IMR-90 (cell line): ENCODE data around the gene PRR5L. TPM values are rescaled to one million over a fixed set of nuclear protein-coding genes. Genes with fewer than 3 reads are reported as not detected.

Experiments used
- ATAC-seq: fragments of 200-7000 bp; cut with Tn5 transposase; 2 replicates; pipeline ENCODE4 v1.9.1; 2020; ENCODE audit warnings: low read depth, mild to moderate bottlenecking, moderate library complexity
- BruUV-seq: library from RNA; stranded (reverse); fragments of 400-500 nt; replicated peaks from 2 replicates; lab custom pipeline; 2021; lab: Mats Ljungman, UMichigan
- CTCF ChIA-PET: fragments of 300-600 bp; formaldehyde crosslinking; extraction: SDS; loops from one replicate; lab custom pipeline; 2021; ENCODE audit warnings: antibody characterized with exemption; lab: Yijun Ruan, JAX
- POLR2A ChIA-PET: fragments of 300-600 bp; sonication (Branson Sonifier 250); formaldehyde crosslinking; loops from one replicate; lab custom pipeline; 2022; ENCODE audit warnings: antibody characterized with exemption; ENCODE audit not compliant: unreplicated experiment; lab: Charles Lee
- DNase-seq: peaks from one replicate; pipeline ENCODE4 v3.0.0; 2013
- H2AFZ ChIP-seq: replicated peaks from 2 replicates; pipeline ENCODE3; 2013; ENCODE audit warnings: low read length, mild to moderate bottlenecking; ENCODE audit not compliant: poor library complexity
- H2AK5ac ChIP-seq: 2 replicates; pipeline ENCODE4 v1.6.1; 2013; ENCODE audit warnings: low read depth, low read length, inconsistent platforms
- H2AK9ac ChIP-seq: replicated peaks from 2 replicates; pipeline ENCODE3; 2013; ENCODE audit warnings: mild to moderate bottlenecking, low read depth, low read length, moderate library complexity; ENCODE audit not compliant: poor library complexity
- H2BK120ac ChIP-seq: 2 replicates; pipeline ENCODE4 v1.6.1; 2013; ENCODE audit warnings: low read depth, low read length, inconsistent platforms
- H2BK15ac ChIP-seq: 3 replicates; pipeline ENCODE4 v1.6.1; 2013; ENCODE audit warnings: low read depth, low read length, inconsistent platforms
- H2BK20ac ChIP-seq: 2 replicates; pipeline ENCODE4 v1.6.1; 2013; ENCODE audit warnings: low read depth, mild to moderate bottlenecking, inconsistent platforms, low read length, moderate library complexity
- H2BK5ac ChIP-seq: 2 replicates; pipeline ENCODE4 v1.6.1; 2013; ENCODE audit warnings: mild to moderate bottlenecking, low read depth, low read length, inconsistent platforms; ENCODE audit not compliant: poor library complexity, severe bottlenecking
- H3K14ac ChIP-seq: replicated peaks from 2 replicates; pipeline ENCODE4 v1.6.1; 2013; ENCODE audit warnings: low read depth, low read length, inconsistent platforms
- H3K18ac ChIP-seq: 2 replicates; pipeline ENCODE4 v1.6.1; 2013; ENCODE audit warnings: low read depth, low read length, control low read depth
- H3K23ac ChIP-seq: 2 replicates; pipeline ENCODE4 v1.6.1; 2013; ENCODE audit warnings: low read depth, low read length, inconsistent platforms
- H3K27ac ChIP-seq: 2 replicates; pipeline ENCODE4 v1.5.1; 2013; ENCODE audit warnings: mild to moderate bottlenecking, control low read depth, low read length; ENCODE audit not compliant: insufficient read depth
- H3K27me3 ChIP-seq: 2 replicates; pipeline ENCODE4 v1.6.1; 2013; ENCODE audit warnings: low read length; ENCODE audit not compliant: control insufficient read depth, insufficient read depth
- H3K36me3 ChIP-seq: 2 replicates; pipeline ENCODE4 v1.6.1; 2013; ENCODE audit warnings: low read length, mixed read lengths; ENCODE audit not compliant: control insufficient read depth, insufficient read depth
- H3K4ac ChIP-seq: 2 replicates; pipeline ENCODE4 v1.6.1; 2013; ENCODE audit warnings: low read depth, low read length, inconsistent platforms
- H3K4me1 ChIP-seq: 2 replicates; pipeline ENCODE4 v1.6.1; 2013; ENCODE audit warnings: low read length, mixed read lengths; ENCODE audit not compliant: control insufficient read depth, insufficient read depth
- H3K4me2 ChIP-seq: 2 replicates; pipeline ENCODE4 v1.6.1; 2013; ENCODE audit warnings: low read depth, mild to moderate bottlenecking, control low read depth, low read length, moderate library complexity
- H3K4me3 ChIP-seq: 2 replicates; pipeline ENCODE4 v1.5.1; 2013; ENCODE audit warnings: low read depth, mild to moderate bottlenecking, control low read depth, low read length, moderate library complexity; ENCODE audit not compliant: insufficient read depth
- H3K56ac ChIP-seq: 2 replicates; pipeline ENCODE4 v1.6.1; 2013; ENCODE audit warnings: low read length, inconsistent platforms; ENCODE audit not compliant: insufficient read depth; ENCODE audit errors: extremely low read depth
- H3K79me1 ChIP-seq, 2 experiments: 2 replicates each; pipeline ENCODE4 v1.6.1; 2013; ENCODE audit warnings: low read length in 2 of 2, inconsistent platforms in 1 of 2, low read depth in 1 of 2
- H3K9ac ChIP-seq: 2 replicates; pipeline ENCODE4 v1.6.1; 2013; ENCODE audit warnings: low read depth, low read length, control low read depth
- H3K9me1 ChIP-seq: 2 replicates; pipeline ENCODE4 v1.6.1; 2013; ENCODE audit warnings: low read length, inconsistent platforms; ENCODE audit not compliant: insufficient read depth
- H3K9me3 ChIP-seq: 2 replicates; pipeline ENCODE4 v1.6.1; 2013; ENCODE audit warnings: low read length; ENCODE audit not compliant: control insufficient read depth, insufficient read depth
- H4K20me1 ChIP-seq: 2 replicates; pipeline ENCODE4 v1.6.1; 2013; ENCODE audit warnings: low read length, inconsistent platforms; ENCODE audit not compliant: insufficient read depth
- H4K5ac ChIP-seq: 2 replicates; pipeline ENCODE4 v1.6.1; 2013; ENCODE audit warnings: mild to moderate bottlenecking, low read depth, low read length, control low read depth
- H4K8ac ChIP-seq, 2 experiments: 2 replicates each; pipeline ENCODE4 v1.6.1; 2013; ENCODE audit warnings: low read depth in 2 of 2, low read length in 2 of 2, control low read depth in 1 of 2, inconsistent platforms in 1 of 2
- H4K91ac ChIP-seq: 2 replicates; pipeline ENCODE4 v1.6.1; 2013; ENCODE audit warnings: low read depth, low read length, inconsistent platforms; ENCODE audit not compliant: insufficient read depth
- BHLHE40 ChIP-seq: fragments of 150-350 bp; IDR thresholded peaks from 2 replicates; pipeline ENCODE4 v1.6.1; 2016; ENCODE audit warnings: mild to moderate bottlenecking, low read depth, low read length
- CEBPB ChIP-seq: IDR thresholded peaks from 2 replicates; pipeline ENCODE4 v1.6.1; 2012; ENCODE audit warnings: low read depth, low read length, improper control_type of control experiment
- CHD1 ChIP-seq: IDR thresholded peaks from 2 replicates; pipeline ENCODE4 v1.6.1; 2012; ENCODE audit warnings: low read depth, low read length, improper control_type of control experiment
- ELK1 ChIP-seq: fragments of 150-350 bp; IDR thresholded peaks from 2 replicates; pipeline ENCODE4 v1.6.1; 2016; ENCODE audit warnings: low read depth, mild to moderate bottlenecking, low read length, moderate library complexity, borderline replicate concordance
- FOS ChIP-seq: fragments of 150-350 bp; IDR thresholded peaks from 2 replicates; pipeline ENCODE4 v1.6.1; 2016; ENCODE audit warnings: low read depth, low read length
- MAFK ChIP-seq: IDR thresholded peaks from 2 replicates; pipeline ENCODE4 v1.6.1; 2012; ENCODE audit warnings: low read depth, low read length, improper control_type of control experiment
- MAZ ChIP-seq: IDR thresholded peaks from 2 replicates; pipeline ENCODE4 v1.6.1; 2012; ENCODE audit warnings: low read depth, mild to moderate bottlenecking, low read length, improper control_type of control experiment, moderate library complexity, borderline replicate concordance
- RCOR1 ChIP-seq: IDR thresholded peaks from 2 replicates; pipeline ENCODE4 v1.6.1; 2012; ENCODE audit warnings: mild to moderate bottlenecking, low read length, improper control_type of control experiment; ENCODE audit not compliant: insufficient replicate concordance
- RFX5 ChIP-seq: IDR thresholded peaks from 2 replicates; pipeline ENCODE4 v1.8.0; 2012; ENCODE audit warnings: low read depth, mild to moderate bottlenecking, low read length, moderate library complexity
- WGBS, 2 experiments: methylation state at CpG; one replicate each; pipeline versions ENCODE4 v1.1.5 to v1.1.7; 2013; ENCODE audit warnings: missing lambda C conversion rate in 2 of 2; ENCODE audit not compliant: insufficient read length in 1 of 2; ENCODE audit errors: extremely low coverage in 2 of 2; 5-methylcytosine and 5-hydroxymethylcytosine counted together
- dilution Hi-C: fragments of 300-500 bp; cut with HindIII; formaldehyde crosslinking; loops from one replicate; pipeline ENCODE4 v1.14.3; 2018; ENCODE audit warnings: low sequenced_read_pairs; ENCODE audit not compliant: unreplicated experiment
- in situ Hi-C: fragments of 300-500 bp; cut with MboI; formaldehyde crosslinking; loops from 3 replicates; pipeline ENCODE4 v1.14.3; 2019; ENCODE audit warnings: low sequenced_read_pairs, inconsistent platforms, mixed read lengths
- intact Hi-C: fragments of 100-400 bp; cut with micrococcal nuclease; formaldehyde crosslinking; loops from 2 replicates; pipeline ENCODE4 v1.10.0; 2022
- polyA plus RNA-seq, 3 experiments: library from polyadenylated mRNA; depleted of rRNA; stranded (reverse); fragments of >200 nt; gene quantifications; 2 replicates each; pipeline ENCODE4 v1.2.3, GENCODE V29; 2012; ENCODE audit warnings: low replicate concordance in 1 of 3
- total RNA-seq: library from RNA; depleted of rRNA; stranded (reverse); fragments of >200 nt; gene quantifications from 2 replicates; pipeline ENCODE4 v1.2.3, GENCODE V29; 2012
- TF ChIP-seq, protein P1 (sequence below): conservative IDR thresholded peaks from 2 replicates; pipeline ENCODE4 v1.5.1; 2012; ENCODE audit warnings: mild to moderate bottlenecking, low read depth, low read length, improper control_type of control experiment

PRR5L gene
- total and polyA plus RNA-seq, 2 of the 4 experiments (the other 2 are of a cell fraction), result 2.9 to 3.6 TPM

DNA sequence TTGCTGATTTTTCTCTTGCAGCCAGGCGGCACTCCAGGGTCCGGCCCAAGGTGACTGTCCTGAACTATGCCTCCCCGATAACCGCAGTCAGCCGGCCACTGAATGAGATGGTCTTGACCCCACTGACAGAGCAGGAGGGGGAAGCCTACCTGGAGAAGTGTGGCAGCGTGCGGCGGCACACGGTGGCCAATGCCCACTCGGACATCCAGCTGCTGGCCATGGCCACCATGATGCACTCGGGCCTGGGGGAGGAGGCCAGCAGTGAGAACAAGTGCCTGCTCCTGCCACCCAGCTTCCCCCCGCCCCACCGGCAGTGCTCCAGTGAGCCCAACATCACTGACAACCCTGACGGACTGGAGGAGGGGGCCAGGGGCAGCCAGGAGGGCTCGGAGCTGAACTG lies 166.2 kb downstream of the PRR5L start:
- no peaks in the 10 kb centered on the region; a peak in 1 of 4 replicates for H3K79me1 ChIP-seq
- POLR2A ChIA-PET, result no interaction called here
- no peaks in the 10 kb centered on the region for H3K36me3 ChIP-seq
- no peak overlapping the region; the same call in 1 of the 2 replicates for H4K91ac ChIP-seq
- in situ Hi-C loops (loop anchor here (25.0 kb wide), 1 partner anchor 850 kb away; the partner anchor contains the start of gene FJX1), intact Hi-C loops (no loop called here), dilution Hi-C loops (no loop called here)
- no peak overlapping the region for H2AK9ac ChIP-seq
- peaks cover 14% of the 10 kb centered on the region for H3K9me1 ChIP-seq
- no peak for ATAC-seq
- H2BK20ac ChIP-seq, result no peak overlapping the region
- H2AK5ac ChIP-seq, result peak overlapping the region; percentile 55; the same call in 1 of the 2 replicates
- no peak overlapping the region for H2BK15ac ChIP-seq
- H4K20me1 ChIP-seq, result no peaks in the 10 kb centered on the region
- H3K4me3 ChIP-seq, result no peak overlapping the region
- 96% methylated on average over 11 of the region's 15 CpGs; no CpG with 5 or more reads in 1 of the 2 experiments for WGBS, 2 experiments
- H3K4me1 ChIP-seq, result peaks cover 14% of the 10 kb centered on the region
- H3K9me3 ChIP-seq, result no peaks in the 10 kb centered on the region
- no peak overlapping the region for H3K4me2 ChIP-seq
- no peak overlapping the region for H2AFZ ChIP-seq
- no peak overlapping the region for H3K56ac ChIP-seq
- H2BK5ac ChIP-seq, result no peak overlapping the region
- no peak overlapping the region for H4K5ac ChIP-seq
- H4K8ac ChIP-seq, result no peak overlapping the region; a peak in 1 of 4 replicates
- H3K27ac ChIP-seq, result no peak overlapping the region
- CTCF ChIA-PET, result no interaction called here
- no peak for DNase-seq
- no TSS peak for BruUV-seq
- H3K23ac ChIP-seq, result no peak overlapping the region
- no peak overlapping the region for H3K14ac ChIP-seq
- no peaks in the 10 kb centered on the region for H3K27me3 ChIP-seq
- H3K9ac ChIP-seq, result no peak overlapping the region
- H3K4ac ChIP-seq, result no peak overlapping the region; the same call in 1 of the 2 replicates
- no peak overlapping the region for H3K18ac ChIP-seq
- TF ChIP-seq RFX5 (no peak), MAZ (no peak), ELK1 (no peak), CHD1 (no peak), RCOR1 (no peak), BHLHE40 (no peak), MAFK (no peak), FOS (no peak), CEBPB (no peak)
- TF ChIP-seq, protein P1, sequence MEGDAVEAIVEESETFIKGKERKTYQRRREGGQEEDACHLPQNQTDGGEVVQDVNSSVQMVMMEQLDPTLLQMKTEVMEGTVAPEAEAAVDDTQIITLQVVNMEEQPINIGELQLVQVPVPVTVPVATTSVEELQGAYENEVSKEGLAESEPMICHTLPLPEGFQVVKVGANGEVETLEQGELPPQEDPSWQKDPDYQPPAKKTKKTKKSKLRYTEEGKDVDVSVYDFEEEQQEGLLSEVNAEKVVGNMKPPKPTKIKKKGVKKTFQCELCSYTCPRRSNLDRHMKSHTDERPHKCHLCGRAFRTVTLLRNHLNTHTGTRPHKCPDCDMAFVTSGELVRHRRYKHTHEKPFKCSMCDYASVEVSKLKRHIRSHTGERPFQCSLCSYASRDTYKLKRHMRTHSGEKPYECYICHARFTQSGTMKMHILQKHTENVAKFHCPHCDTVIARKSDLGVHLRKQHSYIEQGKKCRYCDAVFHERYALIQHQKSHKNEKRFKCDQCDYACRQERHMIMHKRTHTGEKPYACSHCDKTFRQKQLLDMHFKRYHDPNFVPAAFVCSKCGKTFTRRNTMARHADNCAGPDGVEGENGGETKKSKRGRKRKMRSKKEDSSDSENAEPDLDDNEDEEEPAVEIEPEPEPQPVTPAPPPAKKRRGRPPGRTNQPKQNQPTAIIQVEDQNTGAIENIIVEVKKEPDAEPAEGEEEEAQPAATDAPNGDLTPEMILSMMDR, result no peak
- H2BK120ac ChIP-seq, result peak overlapping the region; percentile 87
